ENCODE results near the gene C2CD2.
"Not testable (repeated sequence)": the region's sequence is repeated elsewhere in the genome, so short reads cannot be mapped to it uniquely, and the experiment has no call there.

C2CD2 gene

GRCh38 chr21:41956926-41957729 is 3.3 kb upstream of the C2CD2 start:
- no peak for ATAC-seq

GRCh38 chr21:41955516-41955915 is 1.7 kb upstream of the C2CD2 start:
- ATAC-seq = no peak

- ATAC-seq = no peak
Measured at GRCh38 chr21:41954654-41955499, 1.1 kb upstream of the C2CD2 start.

- peak; percentile 18 to 36 for ATAC-seq
Measured at GRCh38 chr21:41953249-41953830, 478 bp downstream of the C2CD2 start.

GRCh38 chr21:41952568-41953248 is 1.1 kb downstream of the C2CD2 start:
- no peak for ATAC-seq

- ATAC-seq = no peak
Measured at GRCh38 chr21:41951876-41952567, 1.8 kb downstream of the C2CD2 start.

GRCh38 chr21:41950941-41951351 is 2.9 kb downstream of the C2CD2 start:
- no peak for ATAC-seq

GRCh38 chr21:41949631-41950030 is 4.2 kb downstream of the C2CD2 start:
- not testable (repeated sequence) for ATAC-seq

GRCh38 chr21:41948901-41949300 is 4.9 kb downstream of the C2CD2 start:
- ATAC-seq = no peak

- ATAC-seq = no peak
Measured at GRCh38 chr21:41948078-41948895, 5.5 kb downstream of the C2CD2 start.

- ATAC-seq = no peak
Measured at GRCh38 chr21:41945982-41946381, 7.8 kb downstream of the C2CD2 start.

GRCh38 chr21:41943851-41944250 is 10.0 kb downstream of the C2CD2 start:
- no peak for ATAC-seq

GRCh38 chr21:41942457-41942856 is 11.4 kb downstream of the C2CD2 start:
- ATAC-seq = no peak

- no peak for ATAC-seq
Measured at GRCh38 chr21:41941941-41942340, 11.9 kb downstream of the C2CD2 start.

- no peak for ATAC-seq
Measured at GRCh38 chr21:41940431-41940830, 13.4 kb downstream of the C2CD2 start.

- ATAC-seq = no peak
Measured at GRCh38 chr21:41939391-41939790, 14.4 kb downstream of the C2CD2 start.

GRCh38 chr21:41933313-41934079 is 20.3 kb downstream of the C2CD2 start:
- ATAC-seq = no peak

- ATAC-seq = no peak
Measured at GRCh38 chr21:41932576-41933312, 21.1 kb downstream of the C2CD2 start.

- no peak for ATAC-seq
Measured at GRCh38 chr21:41932191-41932575, 21.6 kb downstream of the C2CD2 start.

- ATAC-seq = no peak
Measured at GRCh38 chr21:41931041-41931451, 22.8 kb downstream of the C2CD2 start.

All from activated CD4-positive, CD25-positive, alpha-beta regulatory T cell treated with anti-CD3 and anti-CD28 coated beads, Interleukin-2, amount 50 U/mL, for 24 hours (primary cell).